Activated CD8-positive, alpha-beta memory T cell treated with anti-CD3 and anti-CD28 coated beads for 1 hour (primary cell): Measurements from ENCODE around the gene HMCES.

Source experiments
- DNase-seq, 2 donors: peaks; one replicate each; pipeline ENCODE4 v3.0.0-alpha.2; 2020; ENCODE audit warnings: low read depth in 1 of 2; ENCODE audit errors: extremely low read depth in 1 of 2

Gene HMCES

GRCh38 chr3:129278439-129278965 is at the start of gene HMCES:
Gene HMCES (plus strand): TSS chr3:129278870. CDS start chr3:129279733, 863 bp downstream.
- peak; percentile 89 to 91 for DNase-seq

- DNase-seq = no peak
Observed at GRCh38 chr3:129228891-129229585, 49.6 kb upstream of the HMCES start.

GRCh38 chr3:129230311-129231019 is 48.2 kb upstream of the HMCES start:
- DNase-seq = no peak

GRCh38 chr3:129231331-129232119 is 47.1 kb upstream of the HMCES start:
- no peak for DNase-seq

GRCh38 chr3:129233538-129233937 is 45.1 kb upstream of the HMCES start:
- no peak for DNase-seq

- no peak for DNase-seq
Observed at GRCh38 chr3:129234441-129234840, 44.2 kb upstream of the HMCES start.

- DNase-seq = no peak
Observed at GRCh38 chr3:129235344-129235917, 43.2 kb upstream of the HMCES start.

- no peak for DNase-seq
Observed at GRCh38 chr3:129238945-129239705, 39.5 kb upstream of the HMCES start.

- DNase-seq = no peak
Observed at GRCh38 chr3:129239991-129240390, 38.7 kb upstream of the HMCES start.

GRCh38 chr3:129240436-129240835 is 38.2 kb upstream of the HMCES start:
- no peak for DNase-seq

GRCh38 chr3:129245141-129245540 is 33.5 kb upstream of the HMCES start:
- DNase-seq = no peak

GRCh38 chr3:129245641-129246306 is 32.9 kb upstream of the HMCES start:
- DNase-seq = peak; percentile 26 to 29

- no peak for DNase-seq
Observed at GRCh38 chr3:129246636-129247035, 32.0 kb upstream of the HMCES start.

GRCh38 chr3:129248286-129248979 is 30.2 kb upstream of the HMCES start:
- DNase-seq = no peak

- DNase-seq = peak; percentile 54 to 77
Observed at GRCh38 chr3:129249284-129250065, 29.2 kb upstream of the HMCES start, which contains the start of gene COPG1. Gene COPG1 (plus strand): TSS chr3:129249606. CDS start chr3:129249710, 104 bp downstream.

- DNase-seq = no peak
Observed at GRCh38 chr3:129252748-129253147, 25.9 kb upstream of the HMCES start.

GRCh38 chr3:129254536-129255230 is 24.0 kb upstream of the HMCES start:
- DNase-seq = no peak

- DNase-seq = no peak
Observed at GRCh38 chr3:129256270-129256669, 22.4 kb upstream of the HMCES start.
